H1 (cell line): ENCODE measurements around the gene NRAS. TPM values are rescaled to one million over a fixed set of nuclear protein-coding genes. Genes with fewer than 3 reads are reported as not detected.
A peak's percentile ranks its signal among the peaks of the same experiment; 100 is the strongest.

Experiments used
- CTCF ChIA-PET: fragments of 300-600 bp; sonication (Branson Sonifier 250); formaldehyde crosslinking; loops from one replicate; lab custom pipeline; 2021; ENCODE audit not compliant: partially characterized antibody; lab: Charles Lee
- POLR2A ChIA-PET: fragments of 300-600 bp; sonication (Branson Sonifier 250); formaldehyde crosslinking; loops from one replicate; lab custom pipeline; 2021; ENCODE audit warnings: inconsistent platforms; ENCODE audit not compliant: partially characterized antibody; lab: Charles Lee
- DNase-seq, 2 experiments: peaks; one replicate each; pipeline versions ENCODE4 v3.0.0 to v3.0.0-alpha.2; 2010 to 2022; ENCODE audit warnings: low spot score in 2 of 2, low read depth in 1 of 2, mixed read lengths in 1 of 2
- FAIRE-seq: peaks from 2 replicates; lab custom pipeline; 2011; peaks lifted over from hg19 to GRCh38; lab: Jason Lieb, UNC
- H2AFZ ChIP-seq: 2 replicates; pipeline ENCODE4 v1.8.1; 2012; ENCODE audit warnings: low read length, inconsistent platforms
- H2AK5ac ChIP-seq: 2 replicates; pipeline ENCODE4 v1.6.1; 2013; ENCODE audit warnings: low read depth, low read length
- H2BK120ac ChIP-seq: replicated peaks from 2 replicates; pipeline ENCODE3; 2013; ENCODE audit warnings: low read depth, low read length, inconsistent platforms
- H2BK12ac ChIP-seq: 2 replicates; pipeline ENCODE4 v1.6.1; 2013; ENCODE audit warnings: low read depth, low read length
- H2BK15ac ChIP-seq: 2 replicates; pipeline ENCODE4 v1.6.1; 2013; ENCODE audit warnings: low read length
- H2BK20ac ChIP-seq: 2 replicates; pipeline ENCODE4 v1.6.1; 2013; ENCODE audit warnings: low read length
- H2BK5ac ChIP-seq: 2 replicates; pipeline ENCODE4 v1.6.1; 2013; ENCODE audit warnings: low read depth, low read length
- H3K14ac ChIP-seq: 2 replicates; pipeline ENCODE4 v1.6.1; 2013; ENCODE audit warnings: inconsistent platforms; ENCODE audit not compliant: insufficient read length
- H3K18ac ChIP-seq: 2 replicates; pipeline ENCODE4 v1.6.1; 2013; ENCODE audit warnings: low read length; ENCODE audit errors: extremely low read depth
- H3K23ac ChIP-seq: 2 replicates; pipeline ENCODE4 v1.6.1; 2013; ENCODE audit warnings: inconsistent platforms; ENCODE audit not compliant: insufficient read length
- H3K23me2 ChIP-seq: 2 replicates; pipeline ENCODE4 v1.6.1; 2013; ENCODE audit warnings: low read depth, low read length
- H3K27ac ChIP-seq: 2 replicates; pipeline ENCODE4 v1.6.1; 2011; ENCODE audit warnings: low read depth, low read length, inconsistent platforms
- H3K27me3 ChIP-seq, 4 experiments: replicated peaks in 1 of 4; 1 replicate in 1 of 4; 2 replicates in 3 of 4; pipeline versions ENCODE4 v1.6.1 to v1.8.1; 2011 to 2013; ENCODE audit warnings: low read length in 3 of 4, mild to moderate bottlenecking in 3 of 4, inconsistent platforms in 2 of 4, mixed read lengths in 2 of 4, moderate library complexity in 1 of 4; ENCODE audit not compliant: control insufficient read depth in 3 of 4, insufficient read depth in 3 of 4; ENCODE audit errors: extremely low read depth in 1 of 4
- H3K36me3 ChIP-seq, 4 experiments: 2 replicates each; pipeline versions ENCODE4 v1.6.1 to v1.8.1; 2011 to 2013; ENCODE audit warnings: mild to moderate bottlenecking in 4 of 4, low read length in 3 of 4, moderate library complexity in 2 of 4, control low read depth in 1 of 4, inconsistent platforms in 1 of 4; ENCODE audit not compliant: insufficient read depth in 4 of 4, control insufficient read depth in 2 of 4
- H3K4ac ChIP-seq: replicated peaks from 2 replicates; pipeline ENCODE3; 2013; ENCODE audit warnings: low read length, low read depth, mixed read lengths, inconsistent platforms; ENCODE audit not compliant: insufficient read length
- H3K4me1 ChIP-seq, 4 experiments: replicated peaks in 1 of 4; 1 replicate in 1 of 4; 2 replicates in 3 of 4; pipeline versions ENCODE4 v1.6.1 to v1.8.1; 2011 to 2013; ENCODE audit warnings: low read length in 3 of 4, inconsistent platforms in 2 of 4, mixed read lengths in 1 of 4; ENCODE audit not compliant: insufficient read depth in 4 of 4, control insufficient read depth in 3 of 4
- H3K4me2 ChIP-seq, 2 experiments: 2 replicates each; pipeline versions ENCODE4 v1.6.1 to v1.8.1; 2011 to 2013; ENCODE audit warnings: low read depth in 2 of 2, low read length in 2 of 2, control low read depth in 1 of 2, inconsistent platforms in 1 of 2, mild to moderate bottlenecking in 1 of 2; ENCODE audit not compliant: insufficient read depth in 1 of 2
- H3K4me3 ChIP-seq, 4 experiments: fragments of 200-600, 300-600 bp in 1 of 4; sonication (generic), shearing (Covaris generic), sonication (Bioruptor Twin) in 1 of 4; 2 replicates each; pipeline versions ENCODE4 v1.5.1 to v1.8.1; 2011 to 2016; ENCODE audit warnings: low read length in 4 of 4, low read depth in 3 of 4, control low read depth in 2 of 4, inconsistent platforms in 2 of 4, mild to moderate bottlenecking in 2 of 4, mixed read lengths in 1 of 4, moderate library complexity in 1 of 4; ENCODE audit not compliant: insufficient read depth in 2 of 4; ENCODE audit errors: extremely low read depth in 1 of 4
- H3K56ac ChIP-seq: replicated peaks from 2 replicates; pipeline ENCODE3; 2013; ENCODE audit warnings: low read depth, mild to moderate bottlenecking, mixed read lengths, low read length, inconsistent platforms; ENCODE audit not compliant: insufficient read length
- H3K79me1 ChIP-seq: 2 replicates; pipeline ENCODE4 v1.6.1; 2013; ENCODE audit warnings: low read depth, low read length, control low read depth
- H3K79me2 ChIP-seq, 2 experiments: 2 replicates each; pipeline versions ENCODE4 v1.6.1 to v1.8.1; 2012 to 2013; ENCODE audit warnings: low read length in 2 of 2, mild to moderate bottlenecking in 2 of 2, inconsistent platforms in 1 of 2; ENCODE audit not compliant: insufficient read depth in 2 of 2, control insufficient read depth in 1 of 2
- H3K9ac ChIP-seq, 4 experiments: replicated peaks in 1 of 4; 1 replicate in 1 of 4; 2 replicates in 3 of 4; pipeline versions ENCODE4 v1.6.1 to v1.8.1; 2011 to 2013; ENCODE audit warnings: low read depth in 3 of 4, low read length in 3 of 4, control low read depth in 2 of 4, mild to moderate bottlenecking in 2 of 4, moderate library complexity in 2 of 4, inconsistent platforms in 1 of 4; ENCODE audit errors: extremely low read depth in 1 of 4
- H3K9me3 ChIP-seq, 2 experiments: 2 replicates each; pipeline versions ENCODE4 v1.6.1 to v1.8.1; 2012 to 2013; ENCODE audit warnings: mild to moderate bottlenecking in 2 of 2, moderate library complexity in 2 of 2, control low read depth in 1 of 2, inconsistent platforms in 1 of 2, low read depth in 1 of 2, low read length in 1 of 2, mixed read lengths in 1 of 2; ENCODE audit not compliant: insufficient read depth in 2 of 2
- H4K20me1 ChIP-seq, 2 experiments: replicated peaks in 1 of 2; 2 replicates each; pipeline versions ENCODE3 to v1.8.1; 2011 to 2013; ENCODE audit warnings: inconsistent platforms in 2 of 2, low read length in 2 of 2, mild to moderate bottlenecking in 1 of 2; ENCODE audit not compliant: insufficient read depth in 2 of 2, control insufficient read depth in 1 of 2
- H4K5ac ChIP-seq: 2 replicates; pipeline ENCODE4 v1.6.1; 2013; ENCODE audit warnings: low read length, low read depth, mixed read lengths, inconsistent platforms; ENCODE audit not compliant: insufficient read length
- H4K8ac ChIP-seq: 2 replicates; pipeline ENCODE4 v1.8.0; 2013; ENCODE audit warnings: mild to moderate bottlenecking, moderate library complexity, low read length, inconsistent platforms; ENCODE audit not compliant: insufficient read depth; ENCODE audit errors: extremely low read depth
- H4K91ac ChIP-seq: replicated peaks from 2 replicates; pipeline ENCODE3; 2013; ENCODE audit warnings: low read length, mixed read lengths, inconsistent platforms; ENCODE audit not compliant: insufficient read length
- ASH2L ChIP-seq: fragments of 200-600, 300-600 bp; sonication (generic); IDR thresholded peaks from one replicate; pipeline ENCODE4 v1.7.1; 2017; ENCODE audit warnings: low read length
- BCL11A ChIP-seq, 2 experiments: IDR thresholded peaks; one replicate each; pipeline ENCODE4 v1.6.1; 2011; ENCODE audit warnings: low read depth in 2 of 2, low read length in 2 of 2, mild to moderate bottlenecking in 2 of 2
- GTF2F1 ChIP-seq: IDR thresholded peaks from 2 replicates; pipeline ENCODE4 v1.6.1; 2012; ENCODE audit warnings: low read depth, low read length, improper control_type of control experiment, borderline replicate concordance
- KDM4A ChIP-seq: IDR thresholded peaks from one replicate; pipeline ENCODE4 v1.7.1; 2012; ENCODE audit warnings: low read depth, mild to moderate bottlenecking, moderate library complexity, low read length, inconsistent platforms; ENCODE audit not compliant: severe bottlenecking
- NRF1 ChIP-seq: IDR thresholded peaks from 2 replicates; pipeline ENCODE4 v1.6.1; 2011; ENCODE audit warnings: mild to moderate bottlenecking, low read depth, low read length, improper control_type of control experiment
- POLR2A ChIP-seq, 2 experiments: IDR thresholded peaks; 1 replicate in 1 of 2; 2 replicates in 1 of 2; pipeline ENCODE4 v1.6.1; 2011; ENCODE audit warnings: low read depth in 2 of 2, low read length in 2 of 2, mild to moderate bottlenecking in 2 of 2; ENCODE audit errors: control extremely low read depth in 1 of 2
- RAD21 ChIP-seq, 2 experiments: IDR thresholded peaks in 1 of 2; conservative IDR thresholded peaks in 1 of 2; 2 replicates each; pipeline ENCODE4 v1.6.1; 2011; ENCODE audit warnings: low read depth in 2 of 2, low read length in 2 of 2, improper control_type of control experiment in 1 of 2, inconsistent platforms in 1 of 2, mild to moderate bottlenecking in 1 of 2, moderate library complexity in 1 of 2
- WGBS, 2 experiments: shearing (Covaris generic) in 1 of 2; methylation state at CpG; one replicate each; pipeline versions ENCODE4 v1.1.6 to v1.1.7; 2013 to 2015; ENCODE audit warnings: low lambda C conversion rate in 2 of 2, mixed read lengths in 2 of 2, inconsistent platforms in 1 of 2, low coverage in 1 of 2, missing lambda C conversion rate in 1 of 2; ENCODE audit not compliant: insufficient replicate concordance in 2 of 2, insufficient coverage in 1 of 2, insufficient read length in 1 of 2; ENCODE audit errors: extremely low coverage in 1 of 2, missing lambda C conversion rate in 1 of 2; 5-methylcytosine and 5-hydroxymethylcytosine counted together
- polyA plus RNA-seq, 7 experiments: library from polyadenylated mRNA; depleted of rRNA in 3 of 7; stranded (reverse) in 5 of 7; unstranded in 2 of 7; fragments of >200 nt in 5 of 7; fragments of 200-250 nt in 2 of 7; gene quantifications; 1 replicate in 5 of 7; 2 replicates in 1 of 7; 4 replicates in 1 of 7; pipeline versions ENCODE4 v1.2.1 to v1.2.3, GENCODE V29; 2011 to 2013; ENCODE audit warnings: missing spikeins in 2 of 7, mixed read lengths in 2 of 7
- total RNA-seq: library from RNA; stranded (reverse); fragmentation: NEBNext Ultra II Directional; extraction: Animal tissue kit (Norgen Biotek cat#: 25700); gene quantifications from 2 replicates; pipeline ENCODE4 v1.2.1, GENCODE V29; 2021
- TF ChIP-seq, protein P1 (sequence below), 3 experiments: IDR thresholded peaks; 1 replicate in 2 of 3; 2 replicates in 1 of 3; pipeline versions ENCODE4 v1.5.1 to v1.6.1; 2011; ENCODE audit warnings: low read length in 3 of 3, mild to moderate bottlenecking in 3 of 3, inconsistent platforms in 2 of 3, low read depth in 1 of 3, moderate library complexity in 1 of 3; ENCODE audit not compliant: insufficient read depth in 1 of 3; ENCODE audit errors: control extremely low read depth in 1 of 3
- TF ChIP-seq, protein P2 (sequence below): IDR thresholded peaks from 2 replicates; pipeline ENCODE4 v1.6.1; 2012; ENCODE audit warnings: inconsistent platforms

Gene NRAS
- total and polyA plus RNA-seq, 2 of the 8 experiments (the other 6 are each of a cell fraction or from before 2014, with no cell fraction given), result 24.5 to 65.1 TPM

DNA sequence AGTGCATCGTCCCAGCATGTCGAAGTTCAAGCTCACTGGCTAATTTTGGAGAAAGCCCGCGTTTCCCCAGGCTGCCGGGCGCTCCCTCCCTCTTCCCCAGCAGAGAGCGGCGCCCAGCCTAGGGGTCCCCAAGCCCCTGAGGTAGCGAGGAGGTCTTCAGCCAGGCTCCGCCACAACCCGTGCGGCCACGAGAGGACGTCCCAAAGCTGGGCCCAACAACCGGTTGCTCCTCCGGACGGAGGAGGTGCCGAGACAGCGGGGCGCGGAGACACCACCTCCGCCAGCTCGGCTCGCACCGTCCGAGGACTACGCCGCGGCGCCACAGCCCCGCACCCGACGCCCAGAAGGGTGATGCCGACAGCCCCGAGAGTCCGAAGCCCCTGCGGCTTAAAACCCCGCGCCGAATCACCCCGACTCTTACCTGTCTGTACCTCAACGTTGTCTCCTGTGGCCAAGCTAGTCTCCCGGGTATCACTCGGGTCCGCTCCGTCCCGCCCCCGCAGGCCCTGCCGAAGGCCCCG lies 46.9 kb downstream of the NRAS start, which contains the start of gene DENND2C:
DENND2C (minus strand) TSS at position 488 of the 521 bp plus-strand sequence. CDS start 44,065 bp downstream, outside the sequence.
- peak within 1 kb of the TSS; percentile 36; the same call in 1 of the 2 replicates for H2BK15ac ChIP-seq
- H3K56ac ChIP-seq, result no peak within 1 kb of the TSS
- H3K14ac ChIP-seq, result no peak within 1 kb of the TSS
- H3K4me3 ChIP-seq, result peak within 1 kb of the TSS; percentile 79 to 82 (median 81)
- no peak within 1 kb of the TSS for H4K5ac ChIP-seq
- no peak for FAIRE-seq
- peaks cover 0 to 4% (median 1%) of the 10 kb centered on the region in 4 experiments; a peak in 1 of 7 replicates for H3K4me1 ChIP-seq
- H4K20me1 ChIP-seq, result no peaks in the 10 kb centered on the region
- peak within 1 kb of the TSS; percentile 38 to 72 (median 54); a peak in 6 of 7 replicates for H3K9ac ChIP-seq
- DNase-seq, result no peak
- no peak within 1 kb of the TSS for H2AK5ac ChIP-seq
- H3K23me2 ChIP-seq, result peaks cover 10% of the 10 kb centered on the region
- peak within 1 kb of the TSS; percentile 99 for H2AFZ ChIP-seq
- H2BK20ac ChIP-seq, result no peak within 1 kb of the TSS
- H2BK12ac ChIP-seq, result peak within 1 kb of the TSS; percentile 64
- ChIA-PET CTCF (interaction anchor here (1.1 to 1.3 kb wide), 3 partner anchors 24 to 287 kb away, joined by 3 to 4 read pairs (median 3); no protein-coding TSS in a partner anchor), POLR2A (interaction anchor here (0.5 to 1.5 kb wide), 10 partner anchors 9 to 323 kb away, joined by 3 to 9 read pairs (median 4); partner anchors contain the start of genes CSDE1, NRAS and TRIM33)
- H3K23ac ChIP-seq, result no peak within 1 kb of the TSS
- H3K36me3 ChIP-seq, result no peaks in the 10 kb centered on the region
- no peaks in the 10 kb centered on the region for H3K79me1 ChIP-seq
- peak within 1 kb of the TSS; percentile 26; the same call in 1 of the 2 replicates for H3K18ac ChIP-seq
- H3K27me3 ChIP-seq, result peaks cover 0 to 4% (median 2%) of the 10 kb centered on the region in 4 experiments; a peak in 2 of 7 replicates
- H2BK5ac ChIP-seq, result peak within 1 kb of the TSS; percentile 26; the same call in 1 of the 2 replicates
- H4K8ac ChIP-seq, result peak within 1 kb of the TSS; percentile 42; the same call in 1 of the 2 replicates
- no peaks in the 10 kb centered on the region for H3K79me2 ChIP-seq
- H3K4ac ChIP-seq, result peak within 1 kb of the TSS; percentile 19
- H3K27ac ChIP-seq, result no peak within 1 kb of the TSS
- H2BK120ac ChIP-seq, result no peak within 1 kb of the TSS
- H3K9me3 ChIP-seq, result no peaks in the 10 kb centered on the region
- H4K91ac ChIP-seq, result no peak within 1 kb of the TSS
- peak within 1 kb of the TSS; percentile 93 to 100 for H3K4me2 ChIP-seq
- 0% methylated on average over 18 of the region's 50 CpGs; no CpG with 5 or more reads in 1 of the 2 experiments for WGBS, 2 experiments
- no peak for TF ChIP-seq BCL11A (IDR thresholded peaks at IDR 0.05; ENCODE audit: low read depth in 2 of 2, low read length in 2 of 2)
- TF ChIP-seq, protein P1, sequence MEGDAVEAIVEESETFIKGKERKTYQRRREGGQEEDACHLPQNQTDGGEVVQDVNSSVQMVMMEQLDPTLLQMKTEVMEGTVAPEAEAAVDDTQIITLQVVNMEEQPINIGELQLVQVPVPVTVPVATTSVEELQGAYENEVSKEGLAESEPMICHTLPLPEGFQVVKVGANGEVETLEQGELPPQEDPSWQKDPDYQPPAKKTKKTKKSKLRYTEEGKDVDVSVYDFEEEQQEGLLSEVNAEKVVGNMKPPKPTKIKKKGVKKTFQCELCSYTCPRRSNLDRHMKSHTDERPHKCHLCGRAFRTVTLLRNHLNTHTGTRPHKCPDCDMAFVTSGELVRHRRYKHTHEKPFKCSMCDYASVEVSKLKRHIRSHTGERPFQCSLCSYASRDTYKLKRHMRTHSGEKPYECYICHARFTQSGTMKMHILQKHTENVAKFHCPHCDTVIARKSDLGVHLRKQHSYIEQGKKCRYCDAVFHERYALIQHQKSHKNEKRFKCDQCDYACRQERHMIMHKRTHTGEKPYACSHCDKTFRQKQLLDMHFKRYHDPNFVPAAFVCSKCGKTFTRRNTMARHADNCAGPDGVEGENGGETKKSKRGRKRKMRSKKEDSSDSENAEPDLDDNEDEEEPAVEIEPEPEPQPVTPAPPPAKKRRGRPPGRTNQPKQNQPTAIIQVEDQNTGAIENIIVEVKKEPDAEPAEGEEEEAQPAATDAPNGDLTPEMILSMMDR (IDR thresholded peaks at IDR 0.05; ENCODE audit: control extremely low read depth in 1 of 3, insufficient read depth in 1 of 3, low read depth in 1 of 3, low read length in 3 of 3), result peak in 2 of 3 experiments; percentile 16 to 17; a peak in 2 of 4 replicates
- TF ChIP-seq KDM4A, result peak; percentile 66
- peak; percentile 21 to 42 for TF ChIP-seq RAD21 (IDR thresholded peaks at IDR 0.05 in 1 of 2, conservative IDR thresholded peaks at IDR 0.05 in 1 of 2; ENCODE audit: low read depth in 2 of 2, low read length in 2 of 2)
- 0 out of 3 replicates have a peak, but pooled peaks of 1 of the 2 experiments have one; percentile 51 for TF ChIP-seq POLR2A (IDR thresholded peaks at IDR 0.05; ENCODE audit: control extremely low read depth in 1 of 2, low read depth in 2 of 2, low read length in 2 of 2)
- TF ChIP-seq GTF2F1, result no peak
- TF ChIP-seq, protein P2, sequence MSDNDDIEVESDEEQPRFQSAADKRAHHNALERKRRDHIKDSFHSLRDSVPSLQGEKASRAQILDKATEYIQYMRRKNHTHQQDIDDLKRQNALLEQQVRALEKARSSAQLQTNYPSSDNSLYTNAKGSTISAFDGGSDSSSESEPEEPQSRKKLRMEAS, result peak; percentile 50; the same call in 1 of the 2 replicates
- TF ChIP-seq NRF1, result no peak
- peak; percentile 96 for TF ChIP-seq ASH2L
